ENCODE measurements around the gene GPBP1.

DNA sequence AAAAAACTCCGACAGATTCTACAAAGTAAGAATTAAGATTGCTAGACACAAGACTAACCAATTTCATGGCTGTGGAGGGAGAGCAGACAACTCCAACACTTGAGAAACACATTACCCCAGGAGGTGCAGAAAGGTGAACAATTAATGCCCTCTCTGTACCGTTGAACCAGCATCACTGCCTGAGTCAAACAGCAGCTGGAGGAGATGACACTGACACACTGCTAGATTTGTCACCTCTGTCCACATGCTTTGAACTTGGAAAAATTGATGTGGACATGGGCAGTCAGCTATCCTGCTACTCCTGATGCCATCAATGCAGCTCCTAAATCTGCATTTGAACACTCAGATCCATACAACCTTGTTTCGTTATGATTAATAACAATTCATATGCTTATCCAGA is 51.7 kb downstream of the GPBP1 start:
- TF ChIP-seq, protein P1, sequence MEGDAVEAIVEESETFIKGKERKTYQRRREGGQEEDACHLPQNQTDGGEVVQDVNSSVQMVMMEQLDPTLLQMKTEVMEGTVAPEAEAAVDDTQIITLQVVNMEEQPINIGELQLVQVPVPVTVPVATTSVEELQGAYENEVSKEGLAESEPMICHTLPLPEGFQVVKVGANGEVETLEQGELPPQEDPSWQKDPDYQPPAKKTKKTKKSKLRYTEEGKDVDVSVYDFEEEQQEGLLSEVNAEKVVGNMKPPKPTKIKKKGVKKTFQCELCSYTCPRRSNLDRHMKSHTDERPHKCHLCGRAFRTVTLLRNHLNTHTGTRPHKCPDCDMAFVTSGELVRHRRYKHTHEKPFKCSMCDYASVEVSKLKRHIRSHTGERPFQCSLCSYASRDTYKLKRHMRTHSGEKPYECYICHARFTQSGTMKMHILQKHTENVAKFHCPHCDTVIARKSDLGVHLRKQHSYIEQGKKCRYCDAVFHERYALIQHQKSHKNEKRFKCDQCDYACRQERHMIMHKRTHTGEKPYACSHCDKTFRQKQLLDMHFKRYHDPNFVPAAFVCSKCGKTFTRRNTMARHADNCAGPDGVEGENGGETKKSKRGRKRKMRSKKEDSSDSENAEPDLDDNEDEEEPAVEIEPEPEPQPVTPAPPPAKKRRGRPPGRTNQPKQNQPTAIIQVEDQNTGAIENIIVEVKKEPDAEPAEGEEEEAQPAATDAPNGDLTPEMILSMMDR (IDR thresholded peaks at IDR 0.05), result no peak
- no peak for TF ChIP-seq POLR2AphosphoS5 (IDR thresholded peaks at IDR 0.05)
- no peak for TF ChIP-seq EP300 (IDR thresholded peaks at IDR 0.05)
